Measurements from ENCODE around the gene PTBP2. TPM values are rescaled to one million over a fixed set of nuclear protein-coding genes. Genes with fewer than 3 reads are reported as not detected.

Gene PTBP2
- total and polyA plus RNA-seq, 2 donors (not counting 1 experiment from before 2014, with no cell fraction given), result 18.7 to 33.6 TPM

DNA sequence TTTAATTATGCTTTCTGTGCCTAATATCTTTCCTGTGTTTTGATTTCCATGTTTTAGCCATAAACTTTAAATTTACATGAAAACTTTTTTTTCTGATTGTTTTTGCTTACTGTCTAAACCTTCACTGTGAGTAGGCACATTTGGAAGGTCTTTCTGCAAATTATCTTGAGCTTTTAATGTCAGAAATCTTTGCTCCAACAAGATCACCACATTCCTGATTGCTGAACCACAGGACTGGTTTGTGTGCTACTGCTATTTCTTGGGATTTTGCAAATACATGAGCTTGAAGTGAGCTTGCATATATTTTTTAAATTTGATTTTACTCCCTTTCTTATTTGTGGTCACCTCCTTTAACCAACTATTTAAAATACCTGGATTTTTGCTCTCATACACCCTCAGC is 61.3 kb downstream of the PTBP2 start:
- intact Hi-C loops (cut with micrococcal nuclease), result no loop called here
- no peaks in the 10 kb centered on the region for H4K20me1 ChIP-seq (ENCODE audit: control insufficient read depth, insufficient read depth, low read length, poor library complexity, severe bottlenecking)
- no peaks in the 10 kb centered on the region for H3K4me1 ChIP-seq (ENCODE audit: control insufficient read depth in 2 of 2, insufficient read depth in 2 of 2, low read length in 2 of 2)
- no peak overlapping the region for H3K4me3 Mint-ChIP-seq
- ChIA-PET POLR2A (no interaction called here), CTCF (no interaction called here)
- peaks cover 16 to 26% of the 10 kb centered on the region in 2 experiments for H3K36me3 ChIP-seq (replicated peaks in 1 of 2; ENCODE audit: control extremely low read depth in 1 of 2, control insufficient read depth in 1 of 2, extremely low read depth in 1 of 2, insufficient read depth in 2 of 2, low read length in 1 of 2)
- no peaks in the 10 kb centered on the region for H3K27me3 ChIP-seq (replicated peaks in 1 of 4; ENCODE audit: control extremely low read depth in 1 of 4, control insufficient read depth in 3 of 4, insufficient read depth in 4 of 4, low read length in 3 of 4)
- no peak overlapping the region for H3K27ac ChIP-seq (ENCODE audit: low read length in 2 of 2)
- no peak overlapping the region for H3K27ac Mint-ChIP-seq
- no peaks in the 10 kb centered on the region for H3K4me1 Mint-ChIP-seq
- no peak overlapping the region for H3K4me3 ChIP-seq (ENCODE audit: control extremely low read depth in 1 of 5, extremely low read depth in 1 of 5, insufficient read depth in 1 of 5, low read depth in 2 of 5, low read length in 4 of 5)
- H3K9me3 ChIP-seq (ENCODE audit: control extremely low read depth in 1 of 3, control insufficient read depth in 2 of 3, insufficient read depth in 1 of 3, low read length in 2 of 3), result no peaks in the 10 kb centered on the region
- no peaks in the 10 kb centered on the region for H3K27me3 Mint-ChIP-seq
- no peak overlapping the region for H3K4me2 ChIP-seq (replicated peaks; ENCODE audit: low read depth, low read length, poor library complexity, severe bottlenecking)
- no peak overlapping the region for H3K9ac ChIP-seq (ENCODE audit: low read length)
- DNase-seq (no peak), ATAC-seq (ENCODE audit: low read depth) (no peak)
- no peak overlapping the region for H2AFZ ChIP-seq (ENCODE audit: insufficient read depth, low read depth, low read length, poor library complexity, severe bottlenecking)
- H3K9me3 Mint-ChIP-seq (ENCODE audit: insufficient read depth), result no peaks in the 10 kb centered on the region
- no peaks in the 10 kb centered on the region for H3K79me2 ChIP-seq (ENCODE audit: control insufficient read depth, insufficient read depth, low read length)
- TF ChIP-seq, protein P1, sequence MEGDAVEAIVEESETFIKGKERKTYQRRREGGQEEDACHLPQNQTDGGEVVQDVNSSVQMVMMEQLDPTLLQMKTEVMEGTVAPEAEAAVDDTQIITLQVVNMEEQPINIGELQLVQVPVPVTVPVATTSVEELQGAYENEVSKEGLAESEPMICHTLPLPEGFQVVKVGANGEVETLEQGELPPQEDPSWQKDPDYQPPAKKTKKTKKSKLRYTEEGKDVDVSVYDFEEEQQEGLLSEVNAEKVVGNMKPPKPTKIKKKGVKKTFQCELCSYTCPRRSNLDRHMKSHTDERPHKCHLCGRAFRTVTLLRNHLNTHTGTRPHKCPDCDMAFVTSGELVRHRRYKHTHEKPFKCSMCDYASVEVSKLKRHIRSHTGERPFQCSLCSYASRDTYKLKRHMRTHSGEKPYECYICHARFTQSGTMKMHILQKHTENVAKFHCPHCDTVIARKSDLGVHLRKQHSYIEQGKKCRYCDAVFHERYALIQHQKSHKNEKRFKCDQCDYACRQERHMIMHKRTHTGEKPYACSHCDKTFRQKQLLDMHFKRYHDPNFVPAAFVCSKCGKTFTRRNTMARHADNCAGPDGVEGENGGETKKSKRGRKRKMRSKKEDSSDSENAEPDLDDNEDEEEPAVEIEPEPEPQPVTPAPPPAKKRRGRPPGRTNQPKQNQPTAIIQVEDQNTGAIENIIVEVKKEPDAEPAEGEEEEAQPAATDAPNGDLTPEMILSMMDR (IDR thresholded peaks at IDR 0.05), result no peak
- no peak for TF ChIP-seq EZH2 (IDR thresholded peaks at IDR 0.05; ENCODE audit: borderline replicate concordance, insufficient read depth, low read depth, low read length, poor library complexity, severe bottlenecking)

DNA sequence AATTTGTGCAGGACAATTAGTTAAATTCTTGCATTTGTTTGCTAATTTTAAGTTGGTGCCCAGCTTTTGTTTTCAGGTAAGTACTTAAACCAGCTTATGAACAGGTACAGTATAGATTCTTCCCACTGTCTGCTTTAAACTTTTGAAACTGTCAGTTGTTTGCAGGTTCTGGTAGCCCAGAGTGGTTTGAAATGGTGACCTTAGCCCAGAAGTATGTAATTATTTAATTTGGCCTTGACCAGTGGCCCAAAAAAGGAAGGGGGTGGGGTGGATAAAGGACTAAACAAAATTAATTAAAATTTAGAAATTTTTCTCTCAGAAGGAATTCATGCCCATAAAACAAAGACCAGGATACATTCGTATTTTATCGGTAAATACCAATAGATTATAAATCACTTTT is 69.0 kb downstream of the PTBP2 start:
- no CpG with 5 or more reads among the region's 2 CpGs for WGBS (ENCODE audit: insufficient coverage)
- intact Hi-C loops (cut with micrococcal nuclease), result no loop called here
- no peak overlapping the region for H3K27ac Mint-ChIP-seq

More for the DNA sequence above, 69.0 kb downstream of the PTBP2 start:
- POLR2A ChIA-PET, result no interaction called here
- Histone ChIP-seq H3K9ac (ENCODE audit: low read length) (no peak overlapping the region), H3K4me3 (ENCODE audit: control extremely low read depth in 1 of 5, extremely low read depth in 1 of 5, insufficient read depth in 1 of 5, low read depth in 2 of 5, low read length in 4 of 5) (no peak overlapping the region), H3K79me2 (ENCODE audit: control insufficient read depth, insufficient read depth, low read length) (no peaks in the 10 kb centered on the region), H3K9me3 (ENCODE audit: control extremely low read depth in 1 of 3, control insufficient read depth in 2 of 3, insufficient read depth in 1 of 3, low read length in 2 of 3) (no peaks in the 10 kb centered on the region), H3K36me3 (replicated peaks in 1 of 2; ENCODE audit: control extremely low read depth in 1 of 2, control insufficient read depth in 1 of 2, extremely low read depth in 1 of 2, insufficient read depth in 2 of 2, low read length in 1 of 2) (peaks cover 1 to 16% of the 10 kb centered on the region in 2 experiments), H4K20me1 (ENCODE audit: control insufficient read depth, insufficient read depth, low read length, poor library complexity, severe bottlenecking) (no peaks in the 10 kb centered on the region), H3K4me2 (replicated peaks; ENCODE audit: low read depth, low read length, poor library complexity, severe bottlenecking) (no peak overlapping the region), H3K27ac (ENCODE audit: low read length in 2 of 2) (no peak overlapping the region), H2AFZ (ENCODE audit: insufficient read depth, low read depth, low read length, poor library complexity, severe bottlenecking) (no peak overlapping the region), H3K4me1 (ENCODE audit: control insufficient read depth in 2 of 2, insufficient read depth in 2 of 2, low read length in 2 of 2) (no peaks in the 10 kb centered on the region), H3K27me3 (replicated peaks in 1 of 4; ENCODE audit: control extremely low read depth in 1 of 4, control insufficient read depth in 3 of 4, insufficient read depth in 4 of 4, low read length in 3 of 4) (no peaks in the 10 kb centered on the region)
- TF ChIP-seq, protein P1 (IDR thresholded peaks at IDR 0.05), result no peak
- TF ChIP-seq EZH2 (IDR thresholded peaks at IDR 0.05; ENCODE audit: borderline replicate concordance, insufficient read depth, low read depth, low read length, poor library complexity, severe bottlenecking), result no peak
- no peak for ATAC-seq (ENCODE audit: low read depth)
- Mint-ChIP-seq H3K27me3 (no peaks in the 10 kb centered on the region), H3K9me3 (ENCODE audit: insufficient read depth) (no peaks in the 10 kb centered on the region), H3K4me3 (no peak overlapping the region), H3K4me1 (no peaks in the 10 kb centered on the region)
- DNase-seq, result no peak
- CTCF ChIA-PET, result no interaction called here

Data from B cell (primary cell).